NCI-H2081 (cell line): ENCODE results near the gene COMP.

ENCODE experiments used
- DNase-seq, 2 experiments: peaks; one replicate each; lab custom pipeline; 2025; lab: John Stamatoyannopoulos, UW

Gene COMP

GRCh38 chr19:18768997-18769891 lies 21.9 kb downstream of the COMP start:
- no peak for DNase-seq

GRCh38 chr19:18768046-18768771 lies 22.9 kb downstream of the COMP start:
- DNase-seq, result no peak

GRCh38 chr19:18765224-18765623 lies 25.9 kb downstream of the COMP start:
- DNase-seq, result peak; percentile 50 to 75

GRCh38 chr19:18764591-18765051 lies 26.5 kb downstream of the COMP start:
- DNase-seq, result no peak

GRCh38 chr19:18763674-18764590 lies 27.2 kb downstream of the COMP start:
- DNase-seq, result peak in 1 of 2 experiments; percentile 39

GRCh38 chr19:18762125-18763023 lies 28.7 kb downstream of the COMP start:
- peak; percentile 87 to 93 for DNase-seq

GRCh38 chr19:18761531-18762110 lies 29.5 kb downstream of the COMP start:
- DNase-seq, result no peak

- DNase-seq, result no peak
Measured at GRCh38 chr19:18760440-18761383, 30.4 kb downstream of the COMP start.

GRCh38 chr19:18759995-18760426 lies 31.1 kb downstream of the COMP start:
- no peak for DNase-seq

- no peak for DNase-seq
Measured at GRCh38 chr19:18759304-18759994, 31.7 kb downstream of the COMP start.

GRCh38 chr19:18756896-18757295 lies 34.2 kb downstream of the COMP start:
- peak; percentile 77 to 84 for DNase-seq

- DNase-seq, result no peak
Measured at GRCh38 chr19:18754501-18754900, 36.6 kb downstream of the COMP start.

GRCh38 chr19:18751571-18751970 lies 39.5 kb downstream of the COMP start:
- DNase-seq, result no peak

GRCh38 chr19:18750295-18750970 lies 40.7 kb downstream of the COMP start:
- no peak for DNase-seq

- no peak for DNase-seq
Measured at GRCh38 chr19:18749362-18750231, 41.5 kb downstream of the COMP start.

GRCh38 chr19:18746401-18747325 lies 44.4 kb downstream of the COMP start:
- DNase-seq, result no peak
